HCT116 (cell line): ENCODE results near the gene FCRL2. TPM values are rescaled to one million over a fixed set of nuclear protein-coding genes. Genes with fewer than 3 reads are reported as not detected.

Experiments
- ATAC-seq: fragments of 200-7000 bp; cut with Tn5 transposase; 2 replicates; pipeline ENCODE4 v1.9.1; 2020; ENCODE audit warnings: mild to moderate bottlenecking, moderate library complexity
- BruUV-seq: library from RNA; stranded (reverse); fragments of 400-500 nt; replicated peaks from 2 replicates; lab custom pipeline; 2021; lab: Mats Ljungman, UMichigan
- CTCF ChIA-PET: fragments of 300-600 bp; sonication (Branson Sonifier 250); formaldehyde crosslinking; loops from one replicate; lab custom pipeline; 2021; ENCODE audit warnings: antibody characterized with exemption; lab: Charles Lee
- POLR2A ChIA-PET: fragments of 300-600, 350-600 bp; sonication (Branson Sonifier 250); formaldehyde crosslinking; loops from one replicate; lab custom pipeline; 2021; ENCODE audit warnings: antibody characterized with exemption; lab: Charles Lee
- RAD21 ChIA-PET, 2 experiments: fragments of 300-600 bp; sonication (Branson Sonifier 250); formaldehyde crosslinking; loops; one replicate each; lab custom pipeline; 2023; ENCODE audit warnings: low total read pairs in 2 of 2; ENCODE audit not compliant: uncharacterized antibody in 2 of 2, unreplicated experiment in 2 of 2, low non-redundant PET in 1 of 2; lab: Charles Lee
- DNase-seq: peaks from one replicate; pipeline ENCODE4 v3.0.0-alpha.2; 2010; ENCODE audit warnings: low read depth, low spot score
- H2AFZ ChIP-seq: fragments of 200-600 bp; shearing (Covaris generic), sonication (generic); 2 replicates; pipeline ENCODE4 v1.6.1; 2017; ENCODE audit warnings: low read depth, mixed run types, mixed read lengths, antibody characterized with exemption, low read length; ENCODE audit not compliant: poor library complexity, severe bottlenecking
- H3K27ac ChIP-seq: 2 replicates; pipeline ENCODE4 v1.5.1; 2012; ENCODE audit warnings: low read depth, low read length
- H3K27me3 ChIP-seq: fragments of 200-600 bp; sonication (generic); 2 replicates; pipeline ENCODE4 v1.6.1; 2016; ENCODE audit warnings: mixed run types, low read length, mixed read lengths; ENCODE audit not compliant: insufficient read depth
- H3K36me3 ChIP-seq, 2 experiments: fragments of 200-500 bp in 1 of 2; fragments of 200-600 bp in 1 of 2; sonication (Bioruptor generic) in 1 of 2; sonication (generic) in 1 of 2; 2 replicates each; pipeline versions ENCODE4 v1.5.1 to v1.6.1; 2014 to 2016; ENCODE audit warnings: low read length in 2 of 2, inconsistent platforms in 1 of 2, mixed read lengths in 1 of 2, mixed run types in 1 of 2; ENCODE audit not compliant: insufficient read depth in 2 of 2, control insufficient read depth in 1 of 2
- H3K4me1 ChIP-seq, 2 experiments: fragments of 200-600 bp in 1 of 2; sonication (generic) in 1 of 2; 2 replicates each; pipeline versions ENCODE4 v1.5.1 to v1.6.1; 2012 to 2017; ENCODE audit warnings: low read length in 2 of 2, inconsistent platforms in 1 of 2, mild to moderate bottlenecking in 1 of 2, mixed read lengths in 1 of 2, mixed run types in 1 of 2, moderate library complexity in 1 of 2; ENCODE audit not compliant: insufficient read depth in 2 of 2, control insufficient read depth in 1 of 2
- H3K4me2 ChIP-seq: fragments of 200-600 bp; sonication (generic); 2 replicates; pipeline ENCODE4 v1.6.1; 2017; ENCODE audit warnings: mixed run types, low read length, mixed read lengths
- H3K4me3 ChIP-seq, 2 experiments: fragments of 200-600 bp in 1 of 2; sonication (generic) in 1 of 2; replicated peaks in 1 of 2; 2 replicates each; pipeline ENCODE4 v1.5.1; 2011 to 2016; ENCODE audit warnings: low read length in 2 of 2, control low read depth in 1 of 2, low read depth in 1 of 2, mild to moderate bottlenecking in 1 of 2, mixed read lengths in 1 of 2, mixed run types in 1 of 2
- H3K79me2 ChIP-seq: fragments of 200-600 bp; sonication (generic); 2 replicates; pipeline ENCODE4 v1.6.1; 2017; ENCODE audit warnings: mild to moderate bottlenecking, mixed run types, low read length, moderate library complexity, mixed read lengths; ENCODE audit not compliant: insufficient read depth
- H3K9ac ChIP-seq: fragments of 200-600 bp; sonication (generic); 2 replicates; pipeline ENCODE4 v1.6.1; 2016; ENCODE audit warnings: low read length, mixed read lengths
- H3K9me2 ChIP-seq: fragments of 200-600 bp; sonication (generic), shearing (Covaris generic); 2 replicates; pipeline ENCODE4 v1.6.1; 2017; ENCODE audit warnings: mixed run types, mild to moderate bottlenecking, moderate library complexity; ENCODE audit not compliant: insufficient read depth
- H3K9me3 ChIP-seq, 2 experiments: fragments of 200-500 bp in 1 of 2; fragments of 200-600 bp in 1 of 2; sonication (Bioruptor generic) in 1 of 2; sonication (generic) in 1 of 2; 2 replicates each; pipeline ENCODE4 v1.6.1; 2014 to 2017; ENCODE audit warnings: low read length in 2 of 2, mixed read lengths in 2 of 2, inconsistent platforms in 1 of 2, low read depth in 1 of 2, mild to moderate bottlenecking in 1 of 2, mixed run types in 1 of 2, moderate library complexity in 1 of 2; ENCODE audit not compliant: control insufficient read depth in 1 of 2, insufficient read depth in 1 of 2
- H4K20me1 ChIP-seq: fragments of 200-600 bp; sonication (generic), shearing (Covaris generic); 2 replicates; pipeline ENCODE4 v1.6.1; 2017; ENCODE audit warnings: mixed run types, mild to moderate bottlenecking, moderate library complexity; ENCODE audit not compliant: insufficient read depth
- CBX3 ChIP-seq: IDR thresholded peaks from 2 replicates; pipeline ENCODE4 v1.6.1; 2012; ENCODE audit warnings: low read depth
- CEBPB ChIP-seq: IDR thresholded peaks from 2 replicates; pipeline ENCODE4 v1.6.1; 2012; ENCODE audit warnings: low read depth
- CTCF ChIP-seq, 3 experiments: fragments of 200-600 bp in 1 of 3; sonication (generic) in 1 of 3; IDR thresholded peaks in 2 of 3; conservative IDR thresholded peaks in 1 of 3; 2 replicates each; pipeline ENCODE4 v1.5.1; 2012 to 2017; ENCODE audit warnings: low read depth in 2 of 3, low read length in 2 of 3, antibody characterized with exemption in 1 of 3, borderline replicate concordance in 1 of 3, control low read depth in 1 of 3, mild to moderate bottlenecking in 1 of 3, mixed read lengths in 1 of 3, mixed run types in 1 of 3, moderate library complexity in 1 of 3; ENCODE audit not compliant: insufficient read depth in 1 of 3
- EGR1 ChIP-seq: IDR thresholded peaks from 2 replicates; pipeline ENCODE4 v1.6.1; 2012; ENCODE audit warnings: low read depth
- ELF1 ChIP-seq: IDR thresholded peaks from 2 replicates; pipeline ENCODE4 v1.6.1; 2012; ENCODE audit warnings: low read depth, borderline replicate concordance
- EZH2 ChIP-seq: fragments of 200-600 bp; sonication (generic); IDR thresholded peaks from 2 replicates; pipeline ENCODE4 v1.6.1; 2017; ENCODE audit warnings: antibody characterized with exemption, mixed run types
- EZH2phosphoT487 ChIP-seq: fragments of 200-600 bp; IDR thresholded peaks from 2 replicates; pipeline ENCODE4 v1.6.1; 2018; ENCODE audit warnings: antibody characterized with exemption, borderline replicate concordance
- FOSL1 ChIP-seq: IDR thresholded peaks from 2 replicates; pipeline ENCODE4 v1.6.1; 2012; ENCODE audit warnings: low read depth
- JUND ChIP-seq: IDR thresholded peaks from 2 replicates; pipeline ENCODE4 v1.6.1; 2012
- MAX ChIP-seq: IDR thresholded peaks from 2 replicates; pipeline ENCODE4 v1.6.1; 2012
- POLR2A ChIP-seq: IDR thresholded peaks from 2 replicates; pipeline ENCODE4 v1.7.0; 2011; ENCODE audit warnings: borderline replicate concordance; ENCODE audit not compliant: insufficient read depth, insufficient read length; ENCODE audit errors: extremely low read depth
- POLR2AphosphoS5 ChIP-seq: IDR thresholded peaks from 2 replicates; pipeline ENCODE4 v1.6.1; 2011; ENCODE audit warnings: mild to moderate bottlenecking, low read depth, low read length, moderate library complexity
- RAD21 ChIP-seq: IDR thresholded peaks from 2 replicates; pipeline ENCODE4 v1.6.1; 2012; ENCODE audit warnings: low read depth, mild to moderate bottlenecking
- REST ChIP-seq: IDR thresholded peaks from 2 replicates; pipeline ENCODE4 v1.6.1; 2012; ENCODE audit warnings: low read depth
- SIN3A ChIP-seq: IDR thresholded peaks from 2 replicates; pipeline ENCODE4 v1.6.1; 2012; ENCODE audit warnings: low read depth
- SP1 ChIP-seq: IDR thresholded peaks from 2 replicates; pipeline ENCODE4 v1.6.1; 2012; ENCODE audit warnings: low read depth
- SRF ChIP-seq: IDR thresholded peaks from 2 replicates; pipeline ENCODE4 v1.6.1; 2012; ENCODE audit warnings: low read depth
- TCF7L2 ChIP-seq: IDR thresholded peaks from 2 replicates; pipeline ENCODE4 v1.7.0; 2011; ENCODE audit warnings: borderline replicate concordance, inconsistent platforms; ENCODE audit not compliant: insufficient read depth, insufficient read length; ENCODE audit errors: extremely low read depth
- YY1 ChIP-seq: IDR thresholded peaks from 2 replicates; pipeline ENCODE4 v1.6.1; 2011; ENCODE audit warnings: low read length, low read depth, moderate library complexity, mild to moderate bottlenecking; ENCODE audit not compliant: insufficient replicate concordance; ENCODE audit errors: extremely low read depth
- ZFX ChIP-seq: fragments of 450-650 bp; IDR thresholded peaks from 2 replicates; pipeline ENCODE4 v1.6.1; 2017
- ZNF274 ChIP-seq: fragments of 200-500 bp; sonication (Bioruptor generic); IDR thresholded peaks from 2 replicates; pipeline ENCODE4 v1.6.1; 2014; ENCODE audit warnings: mild to moderate bottlenecking, low read depth, low read length, inconsistent platforms
- intact Hi-C: fragments of 100-400 bp; cut with micrococcal nuclease; formaldehyde crosslinking; loops from 2 replicates; pipeline ENCODE4 v1.10.0; 2022
- total RNA-seq: library from RNA; stranded (reverse); gene quantifications from one replicate; pipeline ENCODE4 v1.2.1, GENCODE V29; 2021; ENCODE audit not compliant: unreplicated experiment
- TF ChIP-seq, protein P1 (sequence below): IDR thresholded peaks from 2 replicates; pipeline ENCODE4 v1.6.1; 2012

FCRL2 gene
- total RNA-seq, 1 experiment from 2014 or later, result not detected

DNA sequence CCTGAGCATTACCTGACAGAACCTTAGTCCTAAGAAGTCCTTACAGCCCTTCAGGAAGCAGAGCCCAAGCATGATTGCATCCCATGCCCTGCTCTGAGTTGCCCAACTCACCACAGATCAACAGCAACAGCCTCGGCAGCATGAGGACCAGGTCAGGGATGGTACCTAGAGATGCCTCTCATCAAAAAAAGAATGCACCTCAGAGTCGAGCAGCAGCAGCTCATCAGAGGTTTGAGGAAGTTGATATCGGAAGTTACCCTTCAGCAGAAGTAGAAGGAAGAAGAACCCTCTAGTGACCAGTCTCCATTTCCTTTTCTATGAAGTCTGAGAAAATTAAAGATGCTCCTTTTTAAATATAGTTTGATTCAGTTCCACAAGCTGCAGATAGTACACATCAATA is 43.0 kb upstream of the FCRL2 start, which contains the start of gene FCRL1 (continued):
- no peak for TF ChIP-seq CEBPB
- TF ChIP-seq ZNF274, result no peak
- TF ChIP-seq ZFX, result no peak
- TF ChIP-seq, protein P1, sequence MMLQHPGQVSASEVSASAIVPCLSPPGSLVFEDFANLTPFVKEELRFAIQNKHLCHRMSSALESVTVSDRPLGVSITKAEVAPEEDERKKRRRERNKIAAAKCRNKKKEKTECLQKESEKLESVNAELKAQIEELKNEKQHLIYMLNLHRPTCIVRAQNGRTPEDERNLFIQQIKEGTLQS, result no peak
- TF ChIP-seq ELF1, result no peak
- no peak for TF ChIP-seq FOSL1
- no peak for TF ChIP-seq EZH2
- no peak for TF ChIP-seq TCF7L2
- TF ChIP-seq JUND, result no peak
- TF ChIP-seq CBX3, result no peak
- TF ChIP-seq SP1, result no peak
- no peak for TF ChIP-seq POLR2AphosphoS5
- TF ChIP-seq SRF, result no peak

GRCh38 chr1:157819215-157819614 is 42.3 kb upstream of the FCRL2 start:
- Histone ChIP-seq H4K20me1 (no peaks in the 10 kb centered on the region), H3K27ac (no peak overlapping the region), H3K9ac (no peak overlapping the region), H3K4me2 (no peak overlapping the region), H3K4me3 (no peak overlapping the region), H3K27me3 (peaks cover 29% of the 10 kb centered on the region), H3K4me1 (no peaks in the 10 kb centered on the region), H3K79me2 (no peaks in the 10 kb centered on the region), H3K9me3 (no peaks in the 10 kb centered on the region), H2AFZ (no peak overlapping the region), H3K36me3 (no peaks in the 10 kb centered on the region), H3K9me2 (no peaks in the 10 kb centered on the region)
- DNase-seq (no peak), ATAC-seq (no peak)
- ChIA-PET CTCF (no interaction called here), RAD21 (no interaction called here), POLR2A (no interaction called here)
- TF ChIP-seq MAX, result no peak
- TF ChIP-seq EGR1, result no peak
- TF ChIP-seq EZH2phosphoT487, result no peak
- TF ChIP-seq ZNF274, result no peak
- TF ChIP-seq JUND, result no peak
- no peak for TF ChIP-seq POLR2A
- TF ChIP-seq CTCF (IDR thresholded peaks at IDR 0.05 in 2 of 3, conservative IDR thresholded peaks at IDR 0.05 in 1 of 3; ENCODE audit: borderline replicate concordance in 1 of 3, insufficient read depth in 1 of 3, low read depth in 2 of 3, low read length in 2 of 3), result no peak
- TF ChIP-seq TCF7L2, result no peak
- no peak for TF ChIP-seq RAD21
- no peak for TF ChIP-seq REST
- no peak for TF ChIP-seq SIN3A
- TF ChIP-seq EZH2, result no peak
- TF ChIP-seq SRF, result no peak
- no peak for TF ChIP-seq YY1
- TF ChIP-seq CEBPB, result no peak
- TF ChIP-seq SP1, result no peak
- intact Hi-C loops, result no loop called here
- no TSS peak for BruUV-seq
